HG03354 (cell line): ENCODE results near the gene SBF1.
"Not testable (repeated sequence)": the region's sequence is repeated elsewhere in the genome, so short reads cannot be mapped to it uniquely, and the experiment has no call there.

ENCODE experiments used
- ATAC-seq: cut with Tn5 transposase; IDR thresholded peaks from one replicate; pipeline ENCODE4 v1.9.1; 2021; ENCODE audit warnings: mild to moderate bottlenecking; ENCODE audit not compliant: unreplicated experiment, poor library complexity, severe bottlenecking

The SBF1 gene

DNA sequence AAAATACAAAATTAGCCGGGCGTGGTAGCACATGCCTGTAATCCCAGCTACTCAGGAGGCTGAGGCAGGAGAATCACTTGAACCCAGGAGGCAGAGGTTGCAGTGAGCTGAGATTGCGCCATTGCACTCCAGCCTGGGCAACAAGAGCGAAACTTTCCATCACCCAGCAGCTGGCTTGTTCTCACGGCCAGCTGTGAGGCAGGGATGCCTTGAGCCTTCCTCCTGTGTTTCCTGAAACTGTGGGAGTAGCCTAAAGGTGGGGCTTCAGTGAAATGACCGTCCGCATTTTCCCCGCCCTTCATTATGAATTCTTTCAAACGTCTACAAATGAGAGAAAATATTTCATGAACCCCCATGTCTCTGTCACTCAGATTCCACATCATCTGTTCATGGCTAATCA, 65.9 kb downstream of the SBF1 start:
- ATAC-seq = not testable (repeated sequence)

DNA sequence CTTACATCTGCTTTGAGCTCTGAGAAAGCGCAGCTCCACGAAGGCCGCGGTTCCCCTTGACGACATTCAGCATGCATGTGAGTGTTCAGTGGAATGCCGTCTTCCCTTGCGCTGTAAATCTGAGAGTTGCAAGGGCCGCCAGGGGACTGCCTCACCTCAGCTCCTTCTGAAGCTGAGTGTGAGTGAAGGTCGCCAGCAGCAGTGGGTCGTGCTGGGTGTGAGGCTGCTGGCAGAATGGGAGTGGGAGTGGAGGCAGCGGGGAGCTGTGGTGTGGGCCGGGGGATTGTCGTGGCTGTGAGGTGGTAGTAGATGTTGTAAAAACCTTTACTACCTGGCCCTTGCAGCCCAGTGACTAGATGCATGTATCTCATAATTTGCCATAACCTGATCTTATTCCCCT, 66.5 kb downstream of the SBF1 start:
- ATAC-seq = no peak

DNA sequence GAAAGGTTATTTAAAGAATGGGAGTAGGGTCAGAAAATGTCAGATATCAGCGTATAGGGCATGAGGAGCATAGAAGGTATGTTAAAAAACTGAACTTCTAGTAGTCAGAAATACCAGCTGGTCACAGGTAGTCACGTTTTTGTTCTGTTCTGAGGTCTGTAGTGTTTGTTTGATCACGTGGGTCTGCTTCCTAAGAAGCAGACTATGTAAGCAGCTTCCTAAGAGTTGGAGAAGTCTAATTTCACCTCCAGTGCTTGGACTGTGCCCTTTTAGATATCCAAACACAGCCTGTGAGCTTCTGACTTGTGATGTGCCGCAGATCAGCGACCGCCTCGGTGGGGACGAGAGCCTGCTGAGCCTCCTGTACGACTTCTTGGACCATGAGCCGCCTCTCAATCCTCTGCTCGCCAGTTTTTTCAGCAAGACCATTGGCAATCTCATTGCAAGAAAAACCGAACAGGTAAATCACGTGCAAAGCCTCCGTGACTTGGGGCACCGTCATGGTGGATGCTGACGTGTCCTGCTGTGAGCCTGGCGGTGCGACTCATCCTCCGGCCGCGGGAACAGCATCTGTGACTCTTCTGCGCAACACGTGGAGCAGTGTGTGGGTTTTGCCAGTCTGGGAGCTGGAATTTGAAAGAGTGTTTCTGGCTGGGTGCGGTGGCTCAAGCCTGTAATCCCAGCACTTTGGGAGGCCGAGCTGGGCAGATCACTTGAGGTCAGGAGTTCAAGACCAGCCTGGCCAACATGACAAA, 68.2 kb downstream of the SBF1 start:
- ATAC-seq = no peak

DNA sequence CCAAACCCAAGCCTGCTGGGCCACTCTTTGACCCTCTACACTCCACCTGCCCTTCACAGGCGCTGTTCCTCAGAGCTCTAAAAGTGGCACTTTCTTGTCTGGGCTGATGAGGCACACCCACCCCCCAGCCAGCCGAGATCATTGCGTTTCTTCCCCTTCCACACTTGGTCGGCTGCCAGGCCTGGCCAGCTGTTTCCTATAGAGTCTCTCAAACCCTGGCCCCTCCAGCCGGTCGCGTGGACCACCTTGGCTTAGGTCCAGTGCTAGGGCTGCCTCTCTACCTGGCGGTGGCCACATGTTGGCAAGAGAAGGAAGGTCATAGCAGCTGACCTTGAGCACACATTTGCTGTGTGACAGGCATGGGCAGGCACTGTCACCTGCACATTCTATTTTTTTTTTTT, 71.1 kb downstream of the SBF1 start:
- ATAC-seq = no peak

DNA sequence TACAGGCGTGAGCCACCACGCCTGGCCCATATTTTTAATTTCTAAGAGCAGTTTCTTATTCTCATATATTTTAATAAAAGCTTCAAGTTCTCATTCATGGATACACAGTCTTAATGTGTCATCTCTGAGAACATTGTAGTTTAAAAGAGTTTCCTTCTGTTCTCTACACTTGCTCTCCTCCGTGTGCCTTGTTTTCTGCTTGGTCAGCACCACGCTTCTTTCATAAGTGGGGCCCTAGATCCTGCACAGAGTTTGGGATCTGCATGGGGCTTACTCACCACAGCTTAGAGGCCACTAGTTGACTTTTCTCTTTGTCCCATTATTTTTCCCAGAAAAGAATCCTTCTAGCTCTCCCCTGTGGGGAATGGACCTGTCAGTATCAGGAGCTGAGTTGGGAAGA, 72.9 kb downstream of the SBF1 start:
- ATAC-seq = no peak

DNA sequence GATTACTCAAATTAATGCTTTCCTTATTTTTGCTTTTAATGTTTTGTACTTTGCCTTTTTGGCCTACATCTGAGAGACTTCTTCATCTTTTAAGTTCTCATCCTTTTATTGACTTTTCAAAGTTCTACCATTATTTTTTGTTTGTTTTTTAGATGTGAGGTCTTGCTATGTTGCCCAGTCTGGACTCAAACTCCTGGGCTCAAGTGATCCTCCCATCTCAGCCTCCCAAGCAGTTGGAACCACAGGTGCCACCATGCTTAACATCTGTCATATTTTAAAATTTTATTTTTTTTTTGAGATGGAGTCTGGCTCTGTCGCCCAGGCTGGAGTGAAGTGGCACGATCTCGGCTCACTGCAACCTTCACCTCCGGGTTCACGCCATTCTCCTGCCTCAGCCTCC, 73.9 kb downstream of the SBF1 start:
- ATAC-seq = no peak

DNA sequence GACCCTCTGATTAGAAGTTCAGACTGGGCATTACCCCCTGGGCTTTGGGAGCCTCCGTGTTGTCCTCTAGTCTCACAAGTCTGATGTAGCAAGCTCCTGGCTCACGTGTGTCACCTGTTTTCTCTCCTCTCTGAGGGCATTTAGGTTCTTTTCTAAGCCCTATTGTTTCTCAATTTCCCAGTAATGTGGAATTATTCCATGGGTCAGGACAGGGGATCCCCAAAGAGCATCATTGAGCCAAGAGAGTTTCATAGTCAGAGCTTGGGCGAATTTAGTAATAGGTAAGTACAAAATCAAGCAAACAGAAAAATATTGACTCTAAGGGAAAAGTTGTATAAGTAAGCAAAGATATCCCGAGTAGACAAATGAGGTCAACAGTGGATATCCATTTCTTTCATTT, 74.4 kb downstream of the SBF1 start:
- ATAC-seq = no peak

DNA sequence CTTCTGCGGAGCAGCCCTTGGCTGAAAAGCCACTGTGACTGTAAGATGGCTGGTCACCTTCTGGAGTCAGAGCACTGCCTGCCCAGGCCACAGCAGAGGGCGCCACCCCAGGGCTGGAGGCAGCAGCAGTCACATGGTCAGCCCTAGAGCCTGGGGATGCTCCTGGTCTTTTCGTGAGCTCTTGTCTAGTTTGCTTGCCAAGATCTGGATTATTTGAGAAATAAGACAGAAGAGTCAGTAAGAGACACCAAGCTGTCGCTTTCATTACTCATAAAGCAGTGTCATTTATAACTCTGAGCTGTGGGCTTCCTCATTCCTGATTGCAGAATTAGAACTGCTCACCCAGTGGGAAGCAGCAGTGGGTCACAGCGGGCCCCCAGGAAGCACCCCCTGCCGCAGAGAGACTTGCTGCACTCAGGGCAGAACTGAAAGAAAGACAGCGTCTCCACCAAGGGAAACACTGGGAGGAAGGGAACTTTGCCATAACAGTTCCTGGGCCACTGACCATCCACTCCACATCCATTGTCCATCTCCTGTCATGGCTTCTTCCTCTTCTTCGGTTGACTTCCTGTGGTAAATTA, 75.0 kb downstream of the SBF1 start:
- no peak for ATAC-seq

DNA sequence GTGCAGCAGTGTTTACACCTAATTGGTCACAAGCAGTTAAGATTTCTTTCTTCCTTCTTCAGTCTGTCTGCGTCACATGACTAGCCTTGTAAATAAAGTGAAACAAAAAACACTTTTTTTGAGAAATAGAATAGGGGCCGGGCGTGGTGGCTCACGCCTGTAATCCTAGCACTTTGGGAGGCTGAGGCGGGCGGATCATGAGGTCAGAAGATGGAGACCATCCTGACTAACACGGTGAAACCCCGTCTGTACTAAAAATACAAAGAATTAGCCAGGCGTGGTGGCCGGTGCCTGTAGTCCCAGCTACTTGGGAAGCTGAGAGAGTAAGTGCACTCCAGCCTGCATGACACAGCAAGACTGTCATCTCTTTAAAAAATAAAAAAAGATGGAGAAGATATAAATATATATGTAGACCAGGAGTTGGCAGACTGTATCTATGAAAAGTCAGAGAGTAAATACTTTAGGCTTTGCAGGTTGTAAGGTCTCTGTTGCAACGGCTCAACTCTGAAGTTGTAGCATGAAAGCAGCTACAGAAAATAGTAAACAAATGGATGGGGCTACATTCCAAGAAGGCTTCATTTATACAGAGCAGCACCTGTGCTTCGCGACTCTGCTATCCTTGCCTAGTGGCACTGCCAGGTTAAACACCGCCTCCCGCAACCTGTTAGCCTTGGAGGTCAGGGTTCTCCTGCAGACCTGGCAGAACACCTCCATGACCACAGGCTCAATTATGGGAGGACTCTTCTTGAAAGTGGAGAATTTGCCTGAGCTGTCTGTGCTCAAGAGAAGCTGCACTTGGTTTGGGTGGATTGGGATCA, 75.8 kb downstream of the SBF1 start:
- ATAC-seq = no peak

DNA sequence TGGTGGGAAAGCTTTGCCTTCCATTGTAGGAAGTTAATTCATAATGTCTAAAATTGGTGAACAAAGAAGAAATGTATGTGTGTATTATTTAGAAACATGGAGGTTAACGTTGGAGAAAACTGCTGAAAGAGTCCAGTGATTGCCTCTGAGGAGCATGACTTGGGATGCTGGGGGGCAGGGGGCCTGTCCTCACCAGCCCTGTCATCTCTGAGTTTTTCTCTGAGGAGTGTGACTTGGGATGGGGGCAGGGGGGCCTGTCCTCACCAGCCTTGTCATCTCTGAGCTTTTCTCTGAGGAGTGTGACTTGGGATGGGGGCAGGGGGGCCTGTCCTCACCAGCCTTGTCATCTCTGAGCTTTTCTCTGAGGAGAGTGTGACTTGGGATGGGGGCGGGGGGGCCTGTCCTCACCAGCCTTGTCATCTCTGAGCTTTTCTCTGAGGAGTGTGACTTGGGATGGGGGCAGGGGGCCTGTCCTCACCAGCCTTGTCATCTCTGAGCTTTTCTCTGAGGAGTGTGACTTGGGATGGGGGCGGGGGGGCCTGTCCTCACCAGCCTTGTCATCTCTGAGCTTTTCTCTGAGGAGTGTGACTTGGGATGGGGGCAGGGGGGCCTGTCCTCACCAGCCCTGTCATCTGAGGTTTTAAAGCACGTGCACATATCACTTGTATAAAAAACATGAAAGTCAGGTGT, 77.3 kb downstream of the SBF1 start:
- not testable (repeated sequence) for ATAC-seq

DNA sequence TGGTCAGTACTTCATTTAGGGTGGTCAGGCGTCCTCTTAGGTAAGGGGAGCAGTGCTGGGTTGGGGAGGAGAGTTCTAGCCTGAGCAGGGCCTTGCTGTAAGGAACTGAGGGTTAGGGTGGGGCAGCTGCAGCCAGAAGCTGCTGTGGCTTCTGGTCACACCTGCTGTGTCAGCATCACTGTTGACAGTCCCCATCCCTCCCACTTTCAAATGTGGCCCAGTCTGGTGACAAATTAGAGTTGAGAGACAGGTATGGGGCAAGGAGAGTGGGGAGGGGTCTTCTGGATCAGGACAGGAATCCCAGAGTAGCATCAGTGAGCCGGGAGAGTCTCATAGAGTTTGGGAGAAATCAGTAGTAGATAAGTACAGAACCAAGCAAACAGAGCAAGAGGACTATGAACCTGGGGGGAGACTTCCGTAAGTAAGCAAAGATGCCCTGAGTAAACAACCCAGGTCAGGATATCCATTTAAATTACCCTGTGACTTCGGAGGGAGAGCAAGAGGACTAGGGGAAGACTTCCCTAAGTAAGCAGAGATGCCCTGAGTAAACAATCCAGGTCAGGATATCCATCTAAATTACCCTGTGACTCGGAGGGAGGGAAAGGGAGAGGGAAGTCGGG, 78.0 kb downstream of the SBF1 start:
- ATAC-seq = no peak
